Islet of Langerhans (tissue), 1 donor: Measurements from ENCODE around the gene TIAM2.
A peak's percentile ranks its signal among the peaks of the same experiment; 100 is the strongest.
"Not testable (repeated sequence)": the region's sequence is repeated elsewhere in the genome, so short reads cannot be mapped to it uniquely, and the experiment has no call there.

Source experiments
- FAIRE-seq: peaks from one replicate; lab custom pipeline; 2011; peaks lifted over from hg19 to GRCh38; lab: Jason Lieb, UNC

TIAM2 gene

GRCh38 chr6:155170519-155170918 is 175.4 kb downstream of the TIAM2 start:
- FAIRE-seq = no peak

DNA sequence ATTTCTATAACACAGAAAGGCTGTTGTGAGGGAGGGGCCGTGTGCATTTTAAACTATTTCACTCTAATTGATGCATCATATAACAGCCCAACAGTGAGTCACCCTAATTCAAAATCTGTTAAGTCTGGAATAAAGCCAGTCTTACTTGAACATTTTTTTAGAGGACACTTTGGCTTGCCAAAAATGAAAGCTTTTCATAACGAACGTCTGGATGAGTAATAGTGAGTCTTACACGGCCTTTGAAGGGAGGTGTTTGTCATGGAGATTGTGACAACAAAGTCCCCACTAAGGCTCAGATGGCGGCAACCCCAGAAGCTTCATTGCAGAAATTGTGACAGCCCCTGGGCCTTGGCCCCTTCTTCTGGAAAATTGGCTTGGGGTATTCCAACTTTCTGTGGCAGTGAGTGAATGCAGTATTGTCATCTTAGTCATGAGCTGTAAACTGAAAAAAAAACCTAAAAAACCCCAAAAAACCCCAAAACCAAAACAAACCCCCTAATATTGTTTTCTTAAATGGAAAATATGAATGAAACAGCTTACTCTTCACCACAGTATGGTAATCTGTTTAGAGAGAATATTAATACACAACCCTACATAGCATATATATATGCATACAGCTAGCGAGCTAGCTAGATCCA is 176.1 kb downstream of the TIAM2 start:
- no peak for FAIRE-seq

GRCh38 chr6:155171747-155172449 is 176.8 kb downstream of the TIAM2 start:
- no peak for FAIRE-seq

GRCh38 chr6:155173488-155173887 is 178.4 kb downstream of the TIAM2 start:
- FAIRE-seq = no peak

DNA sequence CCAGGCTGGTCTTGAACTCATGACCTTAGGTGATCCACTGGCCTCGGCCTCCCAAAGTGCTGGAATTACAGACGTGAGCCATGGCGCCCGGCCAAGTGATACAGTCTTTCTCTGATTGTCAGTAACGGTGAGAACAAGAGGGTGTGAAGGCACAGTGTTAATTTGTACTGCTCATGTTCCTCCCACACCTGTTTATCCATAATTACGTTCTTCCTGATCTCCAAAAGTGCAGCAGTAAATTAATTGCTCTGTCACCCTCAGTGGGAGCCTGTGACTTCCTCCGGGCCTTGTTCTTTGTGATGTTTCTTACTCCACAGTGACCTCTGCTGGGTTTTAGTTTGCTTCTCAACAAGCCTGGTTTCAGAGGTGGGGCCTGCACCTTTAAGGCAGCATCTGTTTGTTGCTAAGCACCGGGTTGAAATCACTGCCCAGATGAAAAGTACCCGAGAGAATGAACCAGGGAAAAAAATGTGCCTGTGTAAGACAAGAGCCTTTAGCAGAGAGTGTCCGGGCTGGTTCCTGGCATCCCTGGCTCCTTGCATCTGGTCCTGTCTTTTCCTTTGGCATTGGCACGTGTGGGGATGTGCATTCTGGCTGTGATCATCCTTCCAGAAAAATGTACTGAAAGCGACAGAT is 179.6 kb downstream of the TIAM2 start:
- peak; percentile 93 for FAIRE-seq

GRCh38 chr6:155177363-155177961 is 182.3 kb downstream of the TIAM2 start:
- peak; percentile 90 for FAIRE-seq

DNA sequence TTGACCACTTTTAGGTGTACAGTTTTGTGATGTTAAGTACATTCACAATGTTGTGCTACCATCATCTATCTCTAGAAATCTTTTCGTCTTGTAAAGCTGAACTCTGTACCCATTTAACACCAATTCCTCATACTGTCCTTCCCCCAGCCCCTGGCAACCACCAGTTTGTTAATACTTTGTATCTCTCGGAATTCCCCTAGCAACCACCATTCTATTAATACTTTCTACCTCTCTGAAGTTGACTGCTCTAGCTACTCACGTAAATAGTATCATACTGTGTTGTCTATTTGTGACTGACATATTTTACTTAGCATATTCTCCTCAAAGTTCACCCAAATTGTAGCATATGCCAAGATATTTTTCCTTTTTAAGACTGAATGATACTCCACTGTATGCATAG is 186.4 kb downstream of the TIAM2 start:
- peak; percentile 93 for FAIRE-seq

DNA sequence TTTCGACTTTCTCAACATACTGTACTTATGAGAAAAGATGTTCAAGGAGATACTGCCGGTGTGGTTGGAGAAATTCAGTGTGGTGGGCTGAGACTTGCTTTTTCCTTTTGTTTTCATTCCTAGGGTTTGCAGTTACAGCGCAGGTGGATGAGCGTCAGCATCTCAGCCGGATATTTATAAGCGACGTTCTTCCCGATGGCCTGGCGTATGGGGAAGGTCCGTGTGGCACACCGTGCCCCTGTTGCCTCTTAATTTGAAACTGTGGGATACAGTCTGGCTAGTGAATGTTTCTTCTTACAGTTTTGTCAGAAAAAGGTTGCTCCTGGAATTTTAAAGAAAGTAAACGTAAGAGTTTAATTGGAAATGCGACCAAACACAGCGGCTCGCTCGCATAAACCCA is 187.0 kb downstream of the TIAM2 start:
- no peak for FAIRE-seq

DNA sequence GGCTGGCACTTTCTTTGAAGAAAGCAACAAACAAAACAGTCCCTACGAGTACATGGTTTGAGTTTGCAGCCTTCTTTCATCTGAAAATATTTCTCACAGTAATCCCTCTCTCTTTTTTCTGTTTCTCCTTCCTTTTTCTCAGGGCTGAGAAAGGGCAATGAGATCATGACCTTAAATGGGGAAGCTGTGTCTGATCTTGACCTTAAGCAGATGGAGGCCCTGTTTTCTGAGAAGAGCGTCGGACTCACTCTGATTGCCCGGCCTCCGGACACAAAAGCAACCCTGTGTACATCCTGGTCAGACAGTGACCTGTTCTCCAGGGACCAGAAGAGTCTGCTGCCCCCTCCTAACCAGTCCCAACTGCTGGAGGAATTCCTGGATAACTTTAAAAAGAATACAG is 188.0 kb downstream of the TIAM2 start:
- no peak for FAIRE-seq

DNA sequence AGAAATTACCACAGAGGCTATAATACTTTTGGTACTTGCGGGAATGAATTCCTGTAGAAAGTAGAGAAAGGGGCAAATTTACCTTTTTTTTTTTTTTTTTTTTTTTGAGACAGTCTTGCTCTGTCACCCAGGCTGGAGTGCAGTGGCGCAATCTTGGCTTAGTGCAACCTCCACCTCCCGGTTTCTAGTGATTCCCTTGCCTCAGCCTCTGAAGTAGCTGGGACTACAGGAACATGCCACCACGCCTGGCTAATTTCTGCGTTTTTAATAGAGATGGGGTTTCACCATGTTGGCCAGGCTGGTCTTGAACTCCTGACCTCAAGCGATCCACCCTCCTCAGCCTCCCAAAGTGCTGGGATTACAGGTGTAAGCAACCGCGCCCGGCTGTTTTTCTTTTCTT is 189.9 kb downstream of the TIAM2 start:
- not testable (repeated sequence) for FAIRE-seq

DNA sequence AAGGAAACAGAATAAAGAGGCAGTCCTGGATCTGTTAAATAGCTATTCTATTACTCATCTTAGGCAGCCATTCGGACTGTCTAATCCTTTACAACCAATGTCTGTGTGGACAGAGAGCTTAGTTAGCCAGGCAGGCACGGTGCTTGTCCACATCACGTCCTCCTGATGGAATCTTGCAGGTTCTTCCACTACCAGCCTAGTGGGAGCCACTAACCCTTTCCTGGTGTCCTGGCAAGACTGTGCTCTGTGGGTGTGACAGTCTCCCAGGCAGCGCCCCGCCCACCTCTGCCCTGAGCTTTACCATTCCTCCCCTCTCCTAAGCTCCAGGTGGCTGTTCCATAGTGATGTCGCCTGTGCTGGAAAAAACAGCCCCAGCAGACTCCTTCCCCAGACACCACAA is 190.4 kb downstream of the TIAM2 start:
- no peak for FAIRE-seq

DNA sequence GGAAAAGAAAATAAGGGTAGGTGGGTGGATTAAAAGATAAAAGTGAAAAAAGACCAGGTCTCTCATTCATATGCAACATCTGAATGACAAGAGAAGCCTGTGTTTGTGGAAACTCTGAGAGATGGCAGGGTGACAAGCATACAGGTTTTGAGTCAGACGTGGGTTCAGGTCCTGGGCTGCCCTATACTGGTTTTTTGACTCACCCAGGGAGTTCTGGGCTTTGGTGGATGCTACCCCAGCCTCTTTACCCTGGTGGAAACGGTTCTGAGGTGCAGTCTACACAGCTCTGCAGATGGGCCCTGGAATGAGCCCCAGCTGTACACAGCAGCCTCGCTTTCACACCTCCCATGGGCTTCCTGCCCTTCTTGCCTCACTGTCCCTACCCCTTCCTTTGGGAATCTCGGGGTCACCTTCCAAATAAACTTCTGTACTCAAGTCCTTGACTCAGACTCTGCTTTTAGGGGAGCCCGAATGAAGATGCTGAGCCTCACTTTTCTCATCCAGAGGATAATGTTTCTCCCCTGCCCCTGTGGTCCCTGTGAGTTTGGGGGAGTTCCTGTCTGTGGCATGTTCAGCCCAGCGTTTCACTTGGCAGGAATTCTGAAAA is 191.0 kb downstream of the TIAM2 start:
- no peak for FAIRE-seq

DNA sequence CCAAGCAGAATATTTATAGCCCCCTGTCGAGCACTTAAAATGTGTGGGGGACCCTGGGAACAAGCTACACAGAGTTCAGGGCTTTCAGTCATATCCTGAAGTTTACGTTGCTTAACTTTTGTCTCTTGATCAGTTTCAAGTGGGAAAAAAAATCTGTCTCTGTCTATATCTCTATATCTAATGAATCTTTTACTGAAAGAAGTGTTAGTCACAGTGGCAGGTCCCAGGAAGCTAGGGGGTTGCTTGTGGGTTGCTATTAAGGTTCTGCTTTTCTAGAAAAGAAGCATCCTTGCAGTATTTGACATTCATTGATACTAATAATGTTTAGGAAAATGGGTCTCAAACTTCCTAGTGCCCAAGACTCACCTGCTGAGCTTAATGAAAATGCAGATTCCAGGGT is 192.0 kb downstream of the TIAM2 start:
- no peak for FAIRE-seq

DNA sequence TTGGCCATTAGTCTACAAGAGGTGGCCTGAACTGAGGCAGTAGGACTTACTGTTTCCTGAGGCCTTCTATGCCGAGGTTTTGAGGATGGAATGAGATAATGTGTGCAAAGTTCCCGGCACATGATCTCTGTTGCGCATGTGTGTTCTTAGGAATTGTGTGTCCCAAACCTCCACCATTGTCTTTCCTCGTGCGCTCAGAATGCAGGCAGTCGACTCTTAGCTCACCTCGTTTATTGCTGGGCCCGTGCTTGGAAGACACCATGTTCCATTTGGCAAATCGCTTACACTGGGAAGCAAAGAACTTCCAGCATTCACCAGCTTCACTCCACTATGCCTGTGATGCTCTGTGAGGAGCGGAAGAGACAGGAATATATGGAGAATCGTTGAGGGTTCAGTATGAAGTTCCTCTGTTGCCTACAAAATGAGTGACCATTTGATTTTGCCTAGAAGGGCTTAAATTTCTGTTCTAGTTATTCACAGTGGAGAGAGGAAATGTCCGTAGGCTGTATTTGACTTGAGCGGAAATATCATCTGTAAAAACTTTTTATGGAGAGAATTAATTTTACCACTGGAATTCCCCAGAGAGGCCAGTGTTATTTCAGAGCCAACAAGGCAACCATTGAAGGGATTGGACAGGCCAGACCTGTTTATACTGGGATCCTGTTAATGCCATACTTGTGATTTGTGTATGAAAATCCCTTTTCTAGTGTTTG is 193.0 kb downstream of the TIAM2 start:
- no peak for FAIRE-seq

DNA sequence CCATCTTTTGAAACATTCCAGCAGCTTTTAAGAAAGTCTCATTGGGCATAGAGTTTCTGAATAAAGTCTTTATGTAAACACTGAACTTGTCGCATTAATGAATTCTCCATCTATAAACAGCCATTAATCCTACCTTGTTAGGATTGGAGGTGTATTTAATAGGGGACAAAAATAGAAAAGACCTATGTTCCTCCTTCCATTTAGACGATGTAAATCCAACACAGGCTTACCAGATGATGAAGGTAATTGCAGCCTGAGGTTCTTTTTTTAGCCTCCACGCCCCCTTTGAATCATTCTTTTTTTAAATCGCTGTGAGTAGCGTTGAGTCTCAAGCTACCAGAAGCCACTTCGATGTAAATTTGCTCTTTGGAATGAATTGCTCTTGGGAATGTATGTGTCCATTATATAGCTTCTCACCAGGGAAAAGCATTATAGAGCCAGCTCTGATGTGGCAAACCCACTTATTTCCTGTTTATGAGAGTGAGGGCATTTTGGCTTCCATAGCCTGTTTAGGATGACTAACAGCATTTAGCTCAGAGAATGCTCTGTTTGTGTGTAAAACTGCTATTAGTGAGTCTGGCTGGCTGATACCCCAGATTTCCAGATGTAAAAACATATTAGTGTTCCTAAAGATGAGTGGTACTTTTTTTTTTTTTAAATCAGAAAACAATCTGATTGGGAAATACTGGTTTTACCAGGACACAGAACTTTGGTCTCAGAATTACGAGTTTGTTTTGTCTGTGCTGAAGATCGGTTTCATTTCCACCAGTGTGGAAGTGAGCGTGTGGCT is 193.8 kb downstream of the TIAM2 start:
- no peak for FAIRE-seq

GRCh38 chr6:155190677-155191076 is 195.6 kb downstream of the TIAM2 start:
- FAIRE-seq = no peak

- no peak for FAIRE-seq
Observed at GRCh38 chr6:155193526-155193925, 198.4 kb downstream of the TIAM2 start.

- no peak for FAIRE-seq
Observed at GRCh38 chr6:155194399-155194798, 199.3 kb downstream of the TIAM2 start.

GRCh38 chr6:155195903-155196302 is 200.8 kb downstream of the TIAM2 start:
- no peak for FAIRE-seq

DNA sequence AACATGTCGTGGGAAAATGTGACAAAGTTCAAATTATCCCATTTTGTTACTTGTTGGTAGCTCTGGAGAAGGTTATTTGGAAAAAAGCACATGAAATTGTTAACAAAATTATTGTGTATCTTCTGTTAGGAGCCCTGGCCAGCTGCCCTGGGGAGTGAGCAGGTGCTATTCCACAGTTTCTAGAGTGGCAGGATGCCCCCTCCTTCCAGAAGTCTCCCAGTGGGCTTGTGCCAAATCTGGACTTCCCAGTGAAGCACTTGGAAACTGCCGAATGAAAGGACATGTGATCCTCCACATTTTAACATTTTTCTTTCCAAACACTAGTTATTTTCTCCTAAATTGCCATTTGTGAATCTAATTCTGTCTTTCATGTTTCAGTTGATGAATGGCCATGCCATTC is 201.8 kb downstream of the TIAM2 start:
- no peak for FAIRE-seq

- no peak for FAIRE-seq
Observed at GRCh38 chr6:155197932-155198331, 202.8 kb downstream of the TIAM2 start.
